ENCODE measurements around the gene CHST8.

CHST8 gene

GRCh38 chr19:33618884-33619283 lies 2.9 kb upstream of the CHST8 start:
- DNase-seq = no peak

- no peak for DNase-seq
These were observed 1.1 kb upstream of the CHST8 start for GRCh38 chr19:33620611-33621010.

- DNase-seq = no peak
These were observed 528 bp upstream of the CHST8 start for GRCh38 chr19:33621065-33621785.

- no peak for DNase-seq
These were observed 704 bp downstream of the CHST8 start for GRCh38 chr19:33622505-33622808.

- DNase-seq = no peak
These were observed 1.2 kb downstream of the CHST8 start for GRCh38 chr19:33622809-33623511.

- no peak for DNase-seq
These were observed 2.8 kb downstream of the CHST8 start for GRCh38 chr19:33624586-33624985.

GRCh38 chr19:33627526-33627925 lies 5.8 kb downstream of the CHST8 start:
- DNase-seq = no peak

GRCh38 chr19:33627962-33628839 lies 6.4 kb downstream of the CHST8 start:
- no peak for DNase-seq

GRCh38 chr19:33628921-33629825 lies 7.4 kb downstream of the CHST8 start:
- DNase-seq = no peak

- DNase-seq = no peak
These were observed 8.1 kb downstream of the CHST8 start for GRCh38 chr19:33629826-33630375.

- DNase-seq = no peak
These were observed 9.3 kb downstream of the CHST8 start for GRCh38 chr19:33630880-33631608.

- no peak for DNase-seq
These were observed 9.8 kb downstream of the CHST8 start for GRCh38 chr19:33631609-33631973.

- DNase-seq = no peak
These were observed 12.8 kb downstream of the CHST8 start for GRCh38 chr19:33634361-33635091.

GRCh38 chr19:33638167-33639034 lies 16.6 kb downstream of the CHST8 start:
- no peak for DNase-seq

- no peak for DNase-seq
These were observed 17.4 kb downstream of the CHST8 start for GRCh38 chr19:33639035-33639681.

- DNase-seq = no peak
These were observed 19.0 kb downstream of the CHST8 start for GRCh38 chr19:33640773-33641172.

- DNase-seq = no peak
These were observed 19.5 kb downstream of the CHST8 start for GRCh38 chr19:33641261-33641660.

GRCh38 chr19:33641956-33642498 lies 20.3 kb downstream of the CHST8 start:
- no peak for DNase-seq

- no peak for DNase-seq
These were observed 22.6 kb downstream of the CHST8 start for GRCh38 chr19:33644284-33644836.

Measured in bone marrow (tissue), 2 donors.